SU-DHL-6 (cell line): Measurements from ENCODE around the gene EEFSEC.

Experiments used
- H2AFZ ChIP-seq: fragments of 200-600 bp; sonication (generic); 2 replicates; pipeline ENCODE4 v1.6.1; 2014; ENCODE audit warnings: low read depth, mild to moderate bottlenecking, moderate library complexity, mixed read lengths, antibody characterized with exemption, low read length; ENCODE audit not compliant: severe bottlenecking
- H3F3A ChIP-seq: fragments of 200-600 bp; shearing (Covaris generic); 2 replicates; pipeline ENCODE4 v1.6.0; 2016; ENCODE audit warnings: antibody characterized with exemption, mild to moderate bottlenecking; ENCODE audit not compliant: insufficient read depth
- H3K27ac ChIP-seq: fragments of 200-600 bp; sonication (generic); 2 replicates; pipeline ENCODE4 v1.5.1; 2016; ENCODE audit warnings: low read depth, mild to moderate bottlenecking, low read length, moderate library complexity, mixed read lengths
- H3K27me3 ChIP-seq: fragments of 200-600 bp; sonication (generic), shearing (Covaris generic); 2 replicates; pipeline ENCODE4 v1.6.0; 2014; ENCODE audit warnings: mild to moderate bottlenecking, low read length
- H3K36me3 ChIP-seq: fragments of 200-600 bp; sonication (generic); 2 replicates; pipeline ENCODE4 v1.6.1; 2014; ENCODE audit warnings: mild to moderate bottlenecking, low read length, mixed read lengths
- H3K4me2 ChIP-seq: fragments of 300-600, 200-600 bp; shearing (Covaris generic), sonication (generic); 2 replicates; pipeline ENCODE4 v1.6.0; 2014; ENCODE audit warnings: low read length, low read depth, mild to moderate bottlenecking; ENCODE audit not compliant: poor library complexity, severe bottlenecking
- H3K4me3 ChIP-seq: fragments of 200-600 bp; sonication (generic); 2 replicates; pipeline ENCODE4 v1.5.1; 2014; ENCODE audit warnings: antibody characterized with exemption, low read length, mild to moderate bottlenecking, mixed read lengths; ENCODE audit not compliant: insufficient read depth, poor library complexity, severe bottlenecking
- H3K79me2 ChIP-seq: fragments of 200-600 bp; sonication (generic); 2 replicates; pipeline ENCODE4 v1.6.1; 2014; ENCODE audit warnings: mild to moderate bottlenecking, low read length, moderate library complexity; ENCODE audit not compliant: insufficient read depth
- H3K9ac ChIP-seq: fragments of 200-600 bp; sonication (generic); 2 replicates; pipeline ENCODE4 v1.7.0; 2014; ENCODE audit warnings: mild to moderate bottlenecking, low read length
- H3K9me2 ChIP-seq: fragments of 200-600 bp; sonication (generic); replicated peaks from 2 replicates; pipeline ENCODE4 v1.6.1; 2014; ENCODE audit warnings: low read length; ENCODE audit not compliant: insufficient read depth
- H3K9me3 ChIP-seq: fragments of 200-600 bp; sonication (generic); 2 replicates; pipeline ENCODE4 v1.6.1; 2014; ENCODE audit warnings: low read length, mixed read lengths; ENCODE audit not compliant: insufficient read depth
- H4K20me1 ChIP-seq: fragments of 200-600 bp; sonication (generic); 2 replicates; pipeline ENCODE4 v1.6.1; 2014; ENCODE audit warnings: low read depth, mild to moderate bottlenecking, antibody characterized with exemption, low read length, moderate library complexity, mixed read lengths
- EZH2phosphoT487 ChIP-seq: fragments of 200-600 bp; sonication (generic), shearing (Covaris generic); conservative IDR thresholded peaks from 2 replicates; pipeline ENCODE4 v1.6.1; 2018; ENCODE audit warnings: mild to moderate bottlenecking, antibody characterized with exemption, low read length, moderate library complexity, mixed read lengths
- TF ChIP-seq, protein P1 (sequence below): fragments of 200-600 bp; sonication (generic); IDR thresholded peaks from one replicate; pipeline ENCODE4 v1.5.1; 2017; ENCODE audit warnings: antibody characterized with exemption, mild to moderate bottlenecking, low read length, moderate library complexity; ENCODE audit not compliant: insufficient read depth, poor library complexity, severe bottlenecking

The EEFSEC gene

DNA sequence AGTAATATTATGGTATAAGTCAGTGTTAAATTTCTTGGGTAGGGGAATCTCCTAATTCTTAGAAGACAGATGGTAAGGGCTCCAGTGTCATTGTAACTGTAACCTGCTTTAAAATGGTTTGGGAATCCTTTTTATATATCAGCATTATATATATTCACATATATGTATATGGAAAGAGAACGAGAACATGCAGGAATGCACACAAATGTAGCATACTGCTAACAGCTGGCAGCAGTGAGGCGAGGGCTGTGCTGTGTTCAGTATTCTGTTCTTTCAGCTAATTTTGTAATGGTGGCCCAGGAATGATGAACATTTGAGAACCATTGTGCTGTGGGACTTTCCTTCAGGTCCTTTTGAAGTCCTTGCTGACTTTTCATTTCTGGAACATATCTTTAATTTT lies 60.8 kb downstream of the EEFSEC start:
- Histone ChIP-seq H3K4me3 (no peak overlapping the region), H3K27me3 (no peaks in the 10 kb centered on the region), H3K4me2 (no peak overlapping the region), H4K20me1 (no peaks in the 10 kb centered on the region), H3K27ac (no peak overlapping the region), H3K79me2 (no peaks in the 10 kb centered on the region; the same call in 1 of the 2 replicates), H3K9me2 (no peaks in the 10 kb centered on the region), H3K9ac (no peak overlapping the region), H3K9me3 (no peaks in the 10 kb centered on the region), H2AFZ (no peak overlapping the region), H3K36me3 (no peaks in the 10 kb centered on the region), H3F3A (no peaks in the 10 kb centered on the region)
- TF ChIP-seq, protein P1, sequence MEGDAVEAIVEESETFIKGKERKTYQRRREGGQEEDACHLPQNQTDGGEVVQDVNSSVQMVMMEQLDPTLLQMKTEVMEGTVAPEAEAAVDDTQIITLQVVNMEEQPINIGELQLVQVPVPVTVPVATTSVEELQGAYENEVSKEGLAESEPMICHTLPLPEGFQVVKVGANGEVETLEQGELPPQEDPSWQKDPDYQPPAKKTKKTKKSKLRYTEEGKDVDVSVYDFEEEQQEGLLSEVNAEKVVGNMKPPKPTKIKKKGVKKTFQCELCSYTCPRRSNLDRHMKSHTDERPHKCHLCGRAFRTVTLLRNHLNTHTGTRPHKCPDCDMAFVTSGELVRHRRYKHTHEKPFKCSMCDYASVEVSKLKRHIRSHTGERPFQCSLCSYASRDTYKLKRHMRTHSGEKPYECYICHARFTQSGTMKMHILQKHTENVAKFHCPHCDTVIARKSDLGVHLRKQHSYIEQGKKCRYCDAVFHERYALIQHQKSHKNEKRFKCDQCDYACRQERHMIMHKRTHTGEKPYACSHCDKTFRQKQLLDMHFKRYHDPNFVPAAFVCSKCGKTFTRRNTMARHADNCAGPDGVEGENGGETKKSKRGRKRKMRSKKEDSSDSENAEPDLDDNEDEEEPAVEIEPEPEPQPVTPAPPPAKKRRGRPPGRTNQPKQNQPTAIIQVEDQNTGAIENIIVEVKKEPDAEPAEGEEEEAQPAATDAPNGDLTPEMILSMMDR = no peak

DNA sequence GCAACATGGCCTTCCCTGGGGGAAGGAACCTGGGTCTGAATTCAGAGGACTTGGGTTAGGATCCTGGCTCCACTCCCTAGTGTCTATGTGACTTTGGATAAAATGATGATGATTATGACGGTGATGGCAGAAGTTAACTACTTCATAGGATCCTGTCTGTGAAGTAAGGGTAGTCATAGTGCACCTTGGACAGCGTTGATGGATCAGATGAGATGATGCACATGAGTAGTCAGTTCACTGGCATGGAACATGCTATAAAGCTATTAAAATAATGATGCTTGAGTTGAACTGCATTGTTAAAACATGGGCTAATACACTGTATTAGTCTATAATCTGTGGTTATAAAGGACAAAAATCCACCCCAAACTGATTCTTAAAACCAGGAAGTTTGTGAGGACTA lies 62.0 kb downstream of the EEFSEC start:
- H3K9me3 ChIP-seq = no peaks in the 10 kb centered on the region
- no peak overlapping the region for H3K27ac ChIP-seq
- no peaks in the 10 kb centered on the region; the same call in 1 of the 2 replicates for H3K79me2 ChIP-seq
- no peaks in the 10 kb centered on the region for H4K20me1 ChIP-seq
- H3K9me2 ChIP-seq = no peaks in the 10 kb centered on the region
- H2AFZ ChIP-seq = no peak overlapping the region
- H3K4me3 ChIP-seq = no peak overlapping the region
- H3K36me3 ChIP-seq = no peaks in the 10 kb centered on the region
- TF ChIP-seq, protein P1 = no peak
- no peak for TF ChIP-seq EZH2phosphoT487
- H3K27me3 ChIP-seq = no peaks in the 10 kb centered on the region
- H3K4me2 ChIP-seq = no peak overlapping the region
- H3F3A ChIP-seq = no peaks in the 10 kb centered on the region
- H3K9ac ChIP-seq = no peak overlapping the region

DNA sequence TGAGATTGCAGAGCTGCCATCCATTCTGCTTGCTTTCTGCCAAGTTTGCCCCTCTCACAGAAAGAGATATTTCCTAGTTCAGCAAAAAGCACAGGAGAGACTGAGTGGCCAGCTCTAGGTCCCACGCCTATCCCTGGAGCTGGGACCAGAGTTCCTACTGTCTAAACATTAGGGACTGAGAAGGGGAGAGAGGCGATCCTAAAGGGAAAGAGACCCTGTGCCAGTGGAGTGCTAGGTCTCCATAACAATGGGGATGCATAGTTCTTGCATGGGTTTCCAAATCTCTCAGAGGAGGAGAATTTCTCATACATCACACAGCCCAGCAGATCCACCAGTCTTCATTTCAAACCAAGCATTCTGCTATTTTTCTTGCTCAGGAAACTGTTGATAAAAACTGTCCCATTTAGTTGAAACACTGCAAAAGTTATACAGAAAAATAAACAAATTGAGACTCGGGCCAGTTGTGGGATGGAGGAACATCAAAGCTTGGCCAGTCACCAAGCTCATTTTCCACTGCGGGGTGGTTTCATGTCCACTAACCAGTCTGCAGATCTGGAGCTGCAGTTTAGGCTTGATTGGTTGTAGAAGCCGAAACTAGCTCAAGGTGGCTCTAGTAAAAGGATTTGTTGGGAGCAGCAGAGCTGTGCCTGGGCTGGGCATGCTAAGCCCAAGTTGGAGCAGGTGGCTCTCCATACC lies 62.7 kb downstream of the EEFSEC start:
- no peak overlapping the region for H2AFZ ChIP-seq
- H3F3A ChIP-seq = no peaks in the 10 kb centered on the region
- H3K4me3 ChIP-seq = no peak overlapping the region
- no peak overlapping the region for H3K4me2 ChIP-seq
- no peaks in the 10 kb centered on the region for H4K20me1 ChIP-seq
- TF ChIP-seq, protein P1 = no peak
- no peak for TF ChIP-seq EZH2phosphoT487
- H3K9me2 ChIP-seq = no peaks in the 10 kb centered on the region
- no peak overlapping the region for H3K9ac ChIP-seq
- H3K9me3 ChIP-seq = 0 out of 2 replicates have a peak, but pooled peaks cover under 1% of the 10 kb centered on the region
- H3K27me3 ChIP-seq = no peaks in the 10 kb centered on the region
- no peak overlapping the region for H3K27ac ChIP-seq
- H3K79me2 ChIP-seq = no peaks in the 10 kb centered on the region; the same call in 1 of the 2 replicates
- H3K36me3 ChIP-seq = 0 out of 2 replicates have a peak, but pooled peaks cover 1% of the 10 kb centered on the region
